Measurements from ENCODE around the gene MDN1. TPM values are rescaled to one million over a fixed set of nuclear protein-coding genes. Genes with fewer than 3 reads are reported as not detected.

MDN1 gene
- total and polyA plus RNA-seq, 2 of the 8 experiments (the other 6 are each of a cell fraction or from before 2014, with no cell fraction given), result 53.5 to 179 TPM

GRCh38 chr6:89777455-89777854, 42.1 kb downstream of the MDN1 start (continued):
- TF ChIP-seq, protein P1, sequence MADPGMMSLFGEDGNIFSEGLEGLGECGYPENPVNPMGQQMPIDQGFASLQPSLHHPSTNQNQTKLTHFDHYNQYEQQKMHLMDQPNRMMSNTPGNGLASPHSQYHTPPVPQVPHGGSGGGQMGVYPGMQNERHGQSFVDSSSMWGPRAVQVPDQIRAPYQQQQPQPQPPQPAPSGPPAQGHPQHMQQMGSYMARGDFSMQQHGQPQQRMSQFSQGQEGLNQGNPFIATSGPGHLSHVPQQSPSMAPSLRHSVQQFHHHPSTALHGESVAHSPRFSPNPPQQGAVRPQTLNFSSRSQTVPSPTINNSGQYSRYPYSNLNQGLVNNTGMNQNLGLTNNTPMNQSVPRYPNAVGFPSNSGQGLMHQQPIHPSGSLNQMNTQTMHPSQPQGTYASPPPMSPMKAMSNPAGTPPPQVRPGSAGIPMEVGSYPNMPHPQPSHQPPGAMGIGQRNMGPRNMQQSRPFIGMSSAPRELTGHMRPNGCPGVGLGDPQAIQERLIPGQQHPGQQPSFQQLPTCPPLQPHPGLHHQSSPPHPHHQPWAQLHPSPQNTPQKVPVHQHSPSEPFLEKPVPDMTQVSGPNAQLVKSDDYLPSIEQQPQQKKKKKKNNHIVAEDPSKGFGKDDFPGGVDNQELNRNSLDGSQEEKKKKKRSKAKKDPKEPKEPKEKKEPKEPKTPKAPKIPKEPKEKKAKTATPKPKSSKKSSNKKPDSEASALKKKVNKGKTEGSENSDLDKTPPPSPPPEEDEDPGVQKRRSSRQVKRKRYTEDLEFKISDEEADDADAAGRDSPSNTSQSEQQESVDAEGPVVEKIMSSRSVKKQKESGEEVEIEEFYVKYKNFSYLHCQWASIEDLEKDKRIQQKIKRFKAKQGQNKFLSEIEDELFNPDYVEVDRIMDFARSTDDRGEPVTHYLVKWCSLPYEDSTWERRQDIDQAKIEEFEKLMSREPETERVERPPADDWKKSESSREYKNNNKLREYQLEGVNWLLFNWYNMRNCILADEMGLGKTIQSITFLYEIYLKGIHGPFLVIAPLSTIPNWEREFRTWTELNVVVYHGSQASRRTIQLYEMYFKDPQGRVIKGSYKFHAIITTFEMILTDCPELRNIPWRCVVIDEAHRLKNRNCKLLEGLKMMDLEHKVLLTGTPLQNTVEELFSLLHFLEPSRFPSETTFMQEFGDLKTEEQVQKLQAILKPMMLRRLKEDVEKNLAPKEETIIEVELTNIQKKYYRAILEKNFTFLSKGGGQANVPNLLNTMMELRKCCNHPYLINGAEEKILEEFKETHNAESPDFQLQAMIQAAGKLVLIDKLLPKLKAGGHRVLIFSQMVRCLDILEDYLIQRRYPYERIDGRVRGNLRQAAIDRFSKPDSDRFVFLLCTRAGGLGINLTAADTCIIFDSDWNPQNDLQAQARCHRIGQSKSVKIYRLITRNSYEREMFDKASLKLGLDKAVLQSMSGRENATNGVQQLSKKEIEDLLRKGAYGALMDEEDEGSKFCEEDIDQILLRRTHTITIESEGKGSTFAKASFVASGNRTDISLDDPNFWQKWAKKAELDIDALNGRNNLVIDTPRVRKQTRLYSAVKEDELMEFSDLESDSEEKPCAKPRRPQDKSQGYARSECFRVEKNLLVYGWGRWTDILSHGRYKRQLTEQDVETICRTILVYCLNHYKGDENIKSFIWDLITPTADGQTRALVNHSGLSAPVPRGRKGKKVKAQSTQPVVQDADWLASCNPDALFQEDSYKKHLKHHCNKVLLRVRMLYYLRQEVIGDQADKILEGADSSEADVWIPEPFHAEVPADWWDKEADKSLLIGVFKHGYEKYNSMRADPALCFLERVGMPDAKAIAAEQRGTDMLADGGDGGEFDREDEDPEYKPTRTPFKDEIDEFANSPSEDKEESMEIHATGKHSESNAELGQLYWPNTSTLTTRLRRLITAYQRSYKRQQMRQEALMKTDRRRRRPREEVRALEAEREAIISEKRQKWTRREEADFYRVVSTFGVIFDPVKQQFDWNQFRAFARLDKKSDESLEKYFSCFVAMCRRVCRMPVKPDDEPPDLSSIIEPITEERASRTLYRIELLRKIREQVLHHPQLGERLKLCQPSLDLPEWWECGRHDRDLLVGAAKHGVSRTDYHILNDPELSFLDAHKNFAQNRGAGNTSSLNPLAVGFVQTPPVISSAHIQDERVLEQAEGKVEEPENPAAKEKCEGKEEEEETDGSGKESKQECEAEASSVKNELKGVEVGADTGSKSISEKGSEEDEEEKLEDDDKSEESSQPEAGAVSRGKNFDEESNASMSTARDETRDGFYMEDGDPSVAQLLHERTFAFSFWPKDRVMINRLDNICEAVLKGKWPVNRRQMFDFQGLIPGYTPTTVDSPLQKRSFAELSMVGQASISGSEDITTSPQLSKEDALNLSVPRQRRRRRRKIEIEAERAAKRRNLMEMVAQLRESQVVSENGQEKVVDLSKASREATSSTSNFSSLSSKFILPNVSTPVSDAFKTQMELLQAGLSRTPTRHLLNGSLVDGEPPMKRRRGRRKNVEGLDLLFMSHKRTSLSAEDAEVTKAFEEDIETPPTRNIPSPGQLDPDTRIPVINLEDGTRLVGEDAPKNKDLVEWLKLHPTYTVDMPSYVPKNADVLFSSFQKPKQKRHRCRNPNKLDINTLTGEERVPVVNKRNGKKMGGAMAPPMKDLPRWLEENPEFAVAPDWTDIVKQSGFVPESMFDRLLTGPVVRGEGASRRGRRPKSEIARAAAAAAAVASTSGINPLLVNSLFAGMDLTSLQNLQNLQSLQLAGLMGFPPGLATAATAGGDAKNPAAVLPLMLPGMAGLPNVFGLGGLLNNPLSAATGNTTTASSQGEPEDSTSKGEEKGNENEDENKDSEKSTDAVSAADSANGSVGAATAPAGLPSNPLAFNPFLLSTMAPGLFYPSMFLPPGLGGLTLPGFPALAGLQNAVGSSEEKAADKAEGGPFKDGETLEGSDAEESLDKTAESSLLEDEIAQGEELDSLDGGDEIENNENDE (IDR thresholded peaks at IDR 0.05; ENCODE audit: insufficient replicate concordance, low read length), result no peak
- TF ChIP-seq NANOG (IDR thresholded peaks at IDR 0.05; ENCODE audit: insufficient read depth, low read depth, low read length, poor library complexity, severe bottlenecking), result no peak
- no peak for TF ChIP-seq POLR2A (IDR thresholded peaks at IDR 0.05; ENCODE audit: control extremely low read depth in 1 of 2, low read depth in 2 of 2, low read length in 2 of 2)
- TF ChIP-seq RXRA (IDR thresholded peaks at IDR 0.05; ENCODE audit: insufficient read depth, low read depth, low read length), result no peak
- no peak for TF ChIP-seq E2F6 (IDR thresholded peaks at IDR 0.05)
